Stimulated activated naive CD4-positive, alpha-beta T cell treated with Interleukin-2 at 50 U/mL for 16 hours (primary cell): Measurements from ENCODE around the gene SCIN.
A peak's percentile ranks its signal among the peaks of the same experiment; 100 is the strongest.
"Not testable (repeated sequence)": the region's sequence is repeated elsewhere in the genome, so short reads cannot be mapped to it uniquely, and the experiment has no call there.

ENCODE experiments used
- DNase-seq: peaks from one replicate; lab custom pipeline; 2025; lab: John Stamatoyannopoulos, UW

SCIN gene

DNA sequence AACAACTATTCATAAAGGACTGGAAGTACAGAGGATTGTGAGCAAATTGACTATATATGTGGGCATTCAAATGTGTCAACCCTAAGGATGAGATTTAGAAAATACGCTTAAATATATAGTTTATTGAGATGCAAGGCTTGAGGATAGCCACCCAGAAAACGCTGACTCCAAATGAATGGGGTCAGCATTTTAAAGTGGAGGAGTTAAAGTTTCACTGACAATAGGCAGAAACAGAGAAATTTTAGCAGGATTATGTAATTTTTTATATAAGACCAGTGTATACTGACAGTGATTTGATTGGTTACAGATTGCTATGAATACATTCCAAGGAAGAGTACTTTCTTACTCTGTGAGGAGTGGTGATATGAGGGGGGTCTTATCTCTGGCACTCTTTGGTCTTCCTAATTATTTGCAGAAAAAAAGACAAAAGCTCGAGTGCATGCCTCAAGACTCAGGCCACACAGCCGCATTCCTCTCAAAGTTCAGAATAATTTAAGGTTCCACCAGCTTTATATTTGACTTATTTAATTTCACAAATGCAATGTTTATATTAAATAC, 78.3 kb downstream of the SCIN start:
- DNase-seq = no peak

DNA sequence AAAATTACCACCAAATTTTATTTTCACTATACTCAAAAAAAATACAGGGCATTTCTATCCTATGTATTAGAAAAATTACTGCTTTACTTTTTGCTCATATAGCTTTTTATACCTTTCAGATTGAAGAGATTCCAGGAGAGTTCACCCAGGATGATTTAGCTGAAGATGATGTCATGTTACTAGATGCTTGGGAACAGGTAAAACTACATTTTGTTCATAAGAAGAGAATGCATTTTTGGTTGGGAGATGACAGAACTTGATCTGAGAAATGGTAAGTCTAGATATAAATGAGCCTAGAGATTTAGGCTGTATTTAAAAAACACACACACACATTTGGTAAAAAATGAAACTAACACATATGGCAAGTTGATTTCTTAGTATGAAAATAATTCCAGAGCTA, 78.8 kb downstream of the SCIN start:
- no peak for DNase-seq

DNA sequence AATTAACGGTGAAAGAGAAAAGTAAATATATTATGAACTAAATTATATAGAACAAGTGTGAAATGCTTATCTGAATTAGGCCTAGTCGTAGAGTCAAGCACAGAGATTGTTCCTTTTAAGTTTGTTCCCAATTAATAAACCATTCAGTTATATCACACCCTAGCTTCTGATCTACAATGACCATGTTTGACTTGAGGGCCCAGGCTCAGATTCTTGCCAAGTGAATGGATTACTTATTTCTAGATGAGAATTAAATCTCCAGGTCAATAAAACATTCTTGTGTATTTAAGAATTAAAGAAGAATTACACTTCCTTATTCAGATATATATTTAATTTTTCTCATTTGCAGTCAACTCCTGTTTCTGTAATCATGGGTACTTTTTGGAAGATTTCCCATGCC, 79.6 kb downstream of the SCIN start:
- DNase-seq = no peak

DNA sequence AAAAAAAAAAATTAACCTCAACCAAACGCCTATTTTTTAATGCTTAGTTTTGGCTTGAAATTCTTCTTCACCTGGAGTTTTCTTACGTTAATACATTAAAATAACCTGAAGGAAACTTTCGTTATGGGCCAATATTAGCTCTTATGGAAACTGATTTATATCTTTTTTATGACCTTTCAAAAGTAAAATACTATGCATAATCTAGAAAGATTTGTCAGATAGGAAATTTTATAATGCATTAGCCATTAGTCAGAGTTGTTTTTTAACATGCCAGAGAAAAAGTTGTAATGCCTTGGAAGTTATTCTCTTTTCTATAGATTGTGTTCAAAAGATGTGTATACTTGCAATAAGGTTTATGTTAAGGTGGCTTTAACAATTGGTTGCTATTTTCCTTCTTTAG, 82.6 kb downstream of the SCIN start:
- no peak for DNase-seq

DNA sequence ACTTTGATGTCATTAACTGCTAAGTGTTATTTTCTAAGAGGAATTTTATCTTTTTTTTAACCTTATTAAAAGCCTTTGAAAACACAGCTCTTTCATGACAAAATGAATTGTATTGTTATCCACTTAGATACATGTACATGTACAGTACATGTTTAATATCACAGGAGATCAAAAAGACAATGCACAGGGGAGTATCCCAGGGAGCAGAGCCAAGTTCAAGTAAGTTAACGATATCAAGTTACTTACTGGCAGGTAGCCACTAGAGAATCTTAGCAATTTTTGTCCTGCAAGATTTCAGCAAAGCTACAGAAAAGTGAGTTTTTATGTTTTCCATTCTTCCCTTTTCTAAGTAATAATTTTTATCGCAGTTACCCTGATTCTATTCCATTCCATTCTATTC, 83.0 kb downstream of the SCIN start:
- no peak for DNase-seq

DNA sequence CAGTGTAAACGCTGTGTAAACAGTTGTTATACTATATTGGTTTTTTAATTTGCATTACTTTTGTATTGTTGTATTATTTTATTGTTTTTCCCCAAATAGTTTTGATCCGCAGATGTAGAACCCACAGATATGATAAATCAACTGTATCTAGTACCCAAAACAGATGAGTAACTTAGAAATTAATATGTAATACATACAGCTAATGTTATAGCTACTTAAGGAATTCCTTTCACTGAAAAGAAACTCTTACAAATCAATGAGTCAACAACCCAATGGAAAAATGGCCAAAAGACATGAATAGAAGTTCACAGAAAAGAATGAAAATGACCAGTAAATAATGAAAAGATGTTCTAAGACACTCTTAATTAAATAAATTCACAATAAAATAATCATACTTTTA, 84.6 kb downstream of the SCIN start:
- no peak for DNase-seq

DNA sequence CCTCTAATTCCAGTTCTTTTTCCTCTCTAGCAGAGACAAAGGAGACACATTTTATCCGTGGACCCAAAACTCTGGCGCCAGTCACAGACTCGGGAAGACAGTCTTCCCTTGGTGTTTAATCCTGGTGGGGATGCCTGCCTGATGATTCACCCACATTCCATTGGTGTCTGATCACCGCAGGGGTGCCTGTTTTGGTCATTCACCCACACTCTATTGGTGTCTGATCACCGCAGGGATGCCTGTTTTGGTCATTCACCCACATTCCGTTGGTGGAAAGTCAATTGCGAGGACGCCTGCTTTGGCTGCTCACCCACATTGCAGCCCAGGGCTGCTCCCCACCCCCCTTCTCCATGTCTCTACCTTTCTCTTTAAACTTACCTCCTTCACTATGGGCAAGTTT, 89.9 kb downstream of the SCIN start:
- not testable (repeated sequence) for DNase-seq

DNA sequence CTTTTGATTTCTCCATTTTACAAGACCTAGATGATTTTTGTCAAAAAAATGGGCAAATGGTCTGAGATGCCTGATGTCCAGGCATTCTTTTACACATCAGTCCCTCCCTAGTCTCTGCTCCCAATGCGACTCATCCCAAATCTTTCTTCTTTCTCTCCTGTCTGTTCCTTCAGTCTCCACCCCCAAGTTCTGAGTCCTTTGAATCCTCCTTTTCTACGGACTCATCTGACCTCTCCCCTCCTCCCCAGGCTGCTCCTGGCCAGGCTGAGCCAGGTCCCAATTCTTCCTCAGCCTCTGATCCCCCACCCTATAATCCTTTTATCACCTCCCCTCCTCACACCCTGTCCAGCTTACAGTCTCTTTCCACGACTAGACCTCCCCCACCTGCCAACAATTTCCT, 90.5 kb downstream of the SCIN start:
- not testable (repeated sequence) for DNase-seq

DNA sequence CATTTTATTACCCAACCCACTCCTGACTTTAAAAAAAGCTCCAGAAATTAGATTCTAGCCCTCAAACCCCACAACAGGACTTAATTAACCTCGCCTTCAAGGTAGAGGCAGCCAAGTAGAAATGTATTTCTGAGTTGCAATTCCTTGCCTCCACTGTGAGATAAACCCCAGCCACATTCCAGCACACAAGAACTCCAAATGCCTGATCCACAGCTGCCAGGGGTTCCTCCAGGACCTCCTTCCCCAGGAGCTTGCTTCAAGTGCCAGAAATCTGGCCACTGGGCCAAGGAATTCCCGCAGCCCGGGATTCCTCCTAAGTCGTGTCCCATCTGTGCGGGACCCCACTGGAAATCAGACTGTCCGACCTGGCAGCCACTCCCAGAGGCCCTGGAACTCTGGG, 91.1 kb downstream of the SCIN start:
- DNase-seq = no peak

DNA sequence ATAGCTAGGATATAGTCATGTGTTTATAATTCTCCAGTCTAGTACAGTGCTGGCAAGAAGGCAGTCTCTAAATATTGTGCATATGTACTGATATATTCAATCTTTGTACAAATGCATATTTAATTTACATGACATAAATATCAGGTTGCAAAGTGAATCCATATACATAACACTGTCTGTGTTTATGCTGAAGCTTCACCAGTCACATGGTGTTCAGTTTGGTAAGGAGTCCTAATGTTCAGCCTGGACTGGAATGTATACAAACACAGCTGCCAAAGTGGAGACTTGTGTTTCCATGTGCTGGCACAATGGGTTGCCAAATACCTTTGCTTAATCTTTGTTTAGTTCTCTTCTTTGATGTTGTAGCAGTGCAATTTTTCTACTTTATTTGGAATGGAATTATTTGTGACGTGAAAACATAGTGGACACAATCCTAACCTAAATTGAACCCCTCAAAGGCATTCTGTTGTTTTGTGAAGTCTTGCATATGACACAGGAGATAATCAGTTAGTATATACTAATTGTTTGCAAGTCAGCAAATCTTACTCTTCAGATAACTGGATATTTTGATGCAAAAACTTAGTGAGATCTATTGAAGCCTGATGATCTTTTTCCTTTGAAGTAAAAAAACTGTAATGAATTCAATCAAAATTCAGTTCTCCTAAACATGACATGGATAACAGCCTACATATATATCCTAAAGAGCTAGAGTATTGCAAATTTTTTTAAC, 99.6 kb downstream of the SCIN start:
- DNase-seq = no peak

DNA sequence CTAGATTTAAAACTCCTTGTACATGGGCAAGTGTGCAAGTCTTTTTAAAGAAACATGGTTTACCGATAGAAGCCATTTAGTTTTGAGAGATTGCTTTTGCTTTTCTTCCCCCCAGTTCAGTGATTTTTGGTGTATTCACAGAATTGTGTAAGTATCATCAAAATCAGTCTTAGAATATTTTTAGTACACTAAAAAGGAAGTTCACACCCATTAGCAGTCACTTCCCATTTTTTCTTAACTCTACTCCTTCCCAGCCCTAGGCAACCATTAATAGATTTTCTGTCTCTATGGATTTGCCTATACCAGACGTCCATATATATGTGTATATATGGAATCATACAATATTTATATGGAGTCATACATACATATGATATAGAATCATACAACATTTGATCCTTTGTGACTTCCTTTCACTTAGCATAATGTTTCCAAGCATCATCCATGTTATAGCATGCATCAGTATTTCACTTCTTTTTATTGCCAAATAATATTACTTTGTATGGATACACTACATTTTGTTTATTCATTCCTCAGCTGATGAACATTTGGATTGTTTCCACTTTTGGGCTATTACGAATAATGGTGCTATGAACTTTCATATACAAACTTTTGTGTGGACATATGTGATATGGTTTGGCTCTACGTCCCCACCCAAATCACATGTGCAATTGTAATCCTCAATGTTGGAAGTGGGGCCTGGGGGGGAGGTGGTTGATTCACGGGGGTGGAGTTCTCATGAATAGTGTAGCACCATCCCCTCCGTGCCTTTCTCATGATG, 100.4 kb downstream of the SCIN start:
- DNase-seq = no peak

DNA sequence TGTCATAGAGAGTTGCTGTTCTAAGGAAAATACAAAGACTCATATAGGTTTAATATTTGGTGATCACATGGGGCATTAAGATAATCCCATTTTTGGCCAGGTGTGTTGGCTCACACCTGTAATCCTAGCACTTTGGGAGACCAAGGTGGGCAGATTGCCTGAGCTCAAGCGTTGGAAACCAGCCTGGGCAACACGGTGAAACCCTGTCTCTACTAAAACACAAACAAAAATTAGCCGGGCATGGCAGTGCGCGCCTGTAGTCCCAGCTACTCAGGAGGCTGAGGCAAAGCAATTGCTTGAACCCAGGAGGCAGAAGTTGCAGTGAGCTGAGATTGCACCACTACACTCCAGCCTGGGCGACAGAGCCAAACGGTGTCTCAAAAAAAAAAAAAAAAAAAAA, 102.9 kb downstream of the SCIN start:
- not testable (repeated sequence) for DNase-seq

DNA sequence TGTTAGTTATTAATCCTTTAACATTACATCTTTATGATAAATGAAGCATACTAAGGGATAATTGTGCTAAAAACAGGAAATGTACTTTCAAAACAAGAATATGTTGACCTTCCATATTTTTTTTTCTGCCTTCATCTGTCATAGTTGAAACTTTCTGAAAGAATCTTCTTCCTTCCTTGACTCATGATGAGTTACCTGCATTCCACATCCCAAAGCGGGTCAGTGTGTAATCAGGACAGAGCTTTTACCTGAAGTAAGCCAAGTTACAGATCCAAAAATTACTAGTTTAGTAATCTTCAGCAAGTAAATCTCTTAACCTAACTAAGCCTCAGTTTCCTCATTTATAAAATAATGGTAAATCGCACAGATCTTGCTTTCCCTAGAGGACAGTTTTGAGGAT, 103.5 kb downstream of the SCIN start:
- no peak for DNase-seq

DNA sequence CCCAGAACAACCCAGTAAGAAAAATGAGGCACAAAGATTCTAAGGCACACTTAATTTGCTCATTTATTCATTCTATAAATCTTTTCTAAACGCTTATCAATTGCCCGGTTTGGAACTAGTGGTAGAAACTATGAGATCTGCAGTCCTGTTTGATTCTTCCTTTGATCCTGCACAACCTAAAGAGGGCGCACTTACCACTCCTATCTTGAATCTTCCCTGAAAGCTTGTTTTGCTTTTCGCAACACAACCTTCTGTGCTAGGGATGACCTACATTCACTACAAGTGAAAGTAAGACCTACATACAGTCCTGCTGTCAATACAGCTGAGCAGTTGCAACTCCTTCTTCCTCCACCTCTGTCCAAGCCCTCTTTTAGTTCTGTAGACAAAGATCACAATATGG, 104.3 kb downstream of the SCIN start:
- peak; percentile 19 for DNase-seq

DNA sequence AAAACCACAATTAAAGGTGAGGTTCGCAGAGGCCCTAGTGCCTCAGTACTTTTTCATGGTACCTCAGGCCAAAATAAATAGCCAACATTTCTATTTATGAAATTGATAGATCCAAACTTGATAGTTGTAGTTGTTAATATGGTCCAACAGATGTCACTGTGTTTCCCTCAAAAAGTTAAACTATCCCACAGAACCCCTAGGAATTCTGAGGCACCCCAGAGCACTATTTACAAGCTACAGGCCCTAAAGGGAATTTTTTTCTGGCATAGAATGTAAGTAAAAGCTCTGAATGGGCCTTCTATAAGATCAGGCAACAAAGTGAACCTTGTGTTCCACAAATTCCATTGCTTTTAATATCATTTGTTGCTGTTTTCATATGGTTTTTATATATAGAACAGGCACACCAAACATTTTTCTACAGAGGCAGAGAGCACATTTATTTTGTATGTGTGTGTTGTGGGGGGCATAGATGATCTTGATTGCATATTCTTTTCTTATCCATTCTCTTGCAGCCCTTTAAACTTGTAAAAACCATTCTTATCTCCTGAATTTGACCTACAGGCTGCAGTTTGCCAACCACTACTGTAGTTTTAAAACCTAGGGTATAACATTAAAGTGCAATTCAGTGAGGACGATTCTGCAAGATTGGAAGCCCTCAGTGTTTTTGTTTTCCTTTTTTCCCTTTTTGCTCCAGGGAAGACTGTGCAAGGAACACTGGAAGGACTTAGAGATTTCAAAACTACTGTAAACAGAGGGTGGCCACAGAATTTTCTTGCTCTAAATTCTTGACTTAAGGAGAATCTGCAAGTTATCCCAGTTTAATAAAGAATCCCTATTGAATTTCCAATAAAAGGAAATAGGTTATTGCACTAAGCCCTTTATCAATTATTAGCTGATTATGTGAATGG, 113.4 kb downstream of the SCIN start:
- DNase-seq = no peak

DNA sequence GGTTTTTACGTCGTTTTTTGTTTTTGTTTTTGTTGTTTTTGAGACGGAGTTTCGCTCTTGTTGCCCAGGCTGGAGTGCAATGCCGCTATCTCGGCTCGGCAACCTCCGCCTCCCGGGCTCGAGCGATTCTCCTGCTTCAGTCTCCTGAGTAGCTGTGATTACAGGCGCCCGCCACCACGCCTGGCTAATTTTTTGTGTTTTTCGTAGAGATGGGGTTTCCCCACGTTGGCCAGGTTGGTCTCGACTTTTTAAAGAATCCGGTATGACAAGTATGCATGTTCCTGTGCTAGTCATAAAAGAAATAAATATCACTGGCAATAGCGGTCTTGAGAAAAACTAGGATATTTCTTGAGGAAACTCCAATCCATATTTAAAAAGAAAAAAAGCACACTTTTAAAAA, 114.2 kb downstream of the SCIN start:
- no peak for DNase-seq

DNA sequence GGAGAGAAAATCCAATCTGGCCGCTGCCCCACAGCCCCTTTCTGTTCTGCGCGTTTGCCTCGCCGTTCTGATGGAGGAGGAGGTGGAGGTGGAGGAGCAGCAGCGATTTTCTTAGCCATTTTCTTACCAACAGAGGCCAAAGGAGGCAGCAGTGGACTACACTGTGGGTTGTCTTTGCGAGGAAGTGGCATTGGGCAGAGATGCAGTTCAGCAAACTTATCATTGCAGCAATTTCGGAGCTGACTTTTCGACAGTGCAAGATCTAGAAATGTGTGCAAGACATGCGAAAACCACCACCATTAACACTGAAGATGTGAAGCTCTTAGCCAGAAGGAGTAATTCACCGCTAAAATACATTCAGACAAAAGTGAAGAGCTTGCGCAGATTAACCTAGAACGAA, 115.0 kb downstream of the SCIN start:
- DNase-seq = peak; percentile 4

DNA sequence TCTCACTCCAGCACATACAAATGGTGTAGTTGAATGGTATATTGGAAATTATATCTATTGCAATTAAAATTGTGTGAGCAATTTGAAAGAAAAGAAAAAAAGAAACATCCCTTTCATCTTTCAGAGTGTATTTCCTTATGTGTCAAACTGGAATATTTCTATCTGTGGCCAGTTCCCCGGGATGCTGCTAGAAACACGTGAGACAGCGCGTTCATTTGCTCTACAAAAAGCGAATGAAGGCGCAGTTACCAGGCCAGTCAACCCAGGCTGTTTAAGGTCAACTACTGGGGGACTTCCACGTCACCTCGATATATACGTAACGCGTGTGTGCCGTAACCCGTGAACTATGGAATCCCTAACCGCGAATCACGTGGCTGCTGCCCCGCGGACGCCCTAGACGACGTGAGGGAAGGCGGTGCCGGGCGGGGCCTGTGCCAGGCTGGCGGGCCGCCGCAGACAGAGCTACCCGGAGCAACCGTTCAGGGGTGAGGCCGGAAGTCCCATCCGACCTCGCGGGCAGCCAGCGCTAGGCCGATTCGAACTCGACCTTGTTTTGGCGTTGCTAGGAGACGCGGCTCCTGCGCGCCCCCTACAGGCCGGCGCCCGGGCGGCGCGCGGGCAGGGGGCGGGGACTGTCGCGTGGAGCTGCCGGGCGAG, 115.8 kb downstream of the SCIN start:
- peak; percentile 95 for DNase-seq

DNA sequence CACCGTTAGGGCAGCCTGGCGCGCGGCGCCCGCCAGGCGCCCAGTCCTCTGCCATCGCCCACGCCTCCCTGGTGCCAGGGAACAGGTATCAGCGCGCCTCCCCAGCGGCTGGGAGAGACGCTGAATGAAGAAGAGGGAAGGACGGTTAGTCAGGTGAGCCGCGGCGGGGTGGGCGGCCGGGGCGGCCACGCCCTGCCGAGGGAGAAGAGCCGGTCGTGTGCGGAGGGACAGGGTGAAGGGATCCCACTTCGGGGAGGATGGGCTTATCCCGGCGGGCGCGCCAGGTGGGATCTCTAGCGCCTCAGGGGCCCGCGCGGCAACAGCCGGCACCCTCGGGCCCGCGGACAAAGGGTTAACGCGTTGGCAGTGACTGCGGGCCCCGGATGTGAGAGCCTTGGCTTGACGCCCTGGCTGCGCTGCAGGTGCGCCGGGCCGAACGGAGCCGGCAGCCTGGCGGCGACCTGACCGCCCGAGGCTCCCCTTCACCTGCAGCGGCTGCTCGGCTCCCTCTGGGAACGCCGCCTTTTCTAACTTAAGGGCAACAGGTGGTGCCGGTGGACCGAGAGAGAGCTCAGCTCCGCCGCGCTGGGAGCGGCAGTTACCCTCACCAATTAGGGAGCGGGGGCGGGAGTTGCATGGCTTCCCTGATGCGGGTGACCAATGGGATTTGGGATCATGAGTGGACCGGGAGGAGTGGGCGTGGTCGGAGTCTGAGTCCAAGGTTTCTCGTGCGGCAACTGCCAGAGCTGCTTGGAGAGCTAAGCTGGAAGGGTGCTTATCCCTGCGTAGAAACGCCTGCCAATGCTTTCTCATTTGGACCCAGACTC, 116.6 kb downstream of the SCIN start, which contains the start of gene ARL4A:
Gene ARL4A, plus strand, starts transcription at position 743 of the 827 bp plus-strand sequence. CDS start 622 bp downstream, outside the sequence.
- DNase-seq = peak; percentile 89

DNA sequence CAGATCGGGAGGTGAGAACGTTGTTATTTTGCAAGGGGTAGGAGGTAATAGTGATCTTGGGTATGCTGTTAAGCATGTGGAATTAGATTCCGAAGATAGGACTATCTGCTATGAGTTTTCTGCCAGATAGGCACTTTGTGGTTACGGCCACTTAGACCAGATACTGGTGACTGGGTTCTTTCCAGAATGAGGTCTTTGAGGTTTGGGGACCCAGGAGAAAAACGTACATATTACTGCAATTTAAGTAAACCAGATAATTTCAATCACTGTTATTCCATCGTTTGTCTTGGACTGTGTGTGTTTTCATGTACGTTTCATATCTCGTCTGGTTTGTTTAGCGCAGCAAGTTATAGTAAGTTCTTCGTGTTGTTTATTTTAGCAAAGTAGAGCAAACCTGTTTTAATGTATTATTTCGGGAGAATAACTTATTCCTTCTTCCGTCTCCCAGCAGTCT, 117.2 kb downstream of the SCIN start:
- no peak for DNase-seq
